Stimulated activated naive CD8-positive, alpha-beta T cell treated with anti-CD3 and anti-CD28 coated beads, Interleukin-15, Interleukin-2, amounts not matched to agents 100 ng/mL and 50 ng/mL, for 24 hours (primary cell): ENCODE measurements around the gene SEMA4D.

Experiments used
- H3K27ac Mint-ChIP-seq: one replicate; pipeline ENCODE4 v1.8.0; 2021; ENCODE audit warnings: mild to moderate bottlenecking, mixed read lengths
- H3K27me3 Mint-ChIP-seq: one replicate; pipeline ENCODE4 v1.8.0; 2021; ENCODE audit warnings: mixed read lengths
- H3K36me3 Mint-ChIP-seq: one replicate; pipeline ENCODE4 v1.8.0; 2021; ENCODE audit warnings: low read depth, mixed read lengths
- H3K4me1 Mint-ChIP-seq: one replicate; pipeline ENCODE4 v1.8.0; 2021; ENCODE audit warnings: low read depth, mixed read lengths
- H3K4me3 Mint-ChIP-seq: one replicate; pipeline ENCODE4 v1.8.0; 2021; ENCODE audit warnings: mild to moderate bottlenecking, mixed read lengths
- H3K9me3 Mint-ChIP-seq: one replicate; pipeline ENCODE4 v1.8.0; 2021; ENCODE audit warnings: mixed read lengths

The SEMA4D gene

GRCh38 chr9:89500008-89500407 is 2.1 kb upstream of the SEMA4D start:
- H3K4me3 Mint-ChIP-seq = no peak overlapping the region
- H3K36me3 Mint-ChIP-seq = peaks cover 11% of the 10 kb centered on the region
- H3K4me1 Mint-ChIP-seq = peaks cover 75% of the 10 kb centered on the region
- H3K9me3 Mint-ChIP-seq = no peaks in the 10 kb centered on the region
- no peak overlapping the region for H3K27ac Mint-ChIP-seq
- H3K27me3 Mint-ChIP-seq = no peaks in the 10 kb centered on the region

- H3K27ac Mint-ChIP-seq = peak overlapping the region; percentile 96
- H3K27me3 Mint-ChIP-seq = no peaks in the 10 kb centered on the region
- H3K36me3 Mint-ChIP-seq = peaks cover 20% of the 10 kb centered on the region
- no peaks in the 10 kb centered on the region for H3K9me3 Mint-ChIP-seq
- peaks cover 85% of the 10 kb centered on the region for H3K4me1 Mint-ChIP-seq
- H3K4me3 Mint-ChIP-seq = peak overlapping the region; percentile 77
Observed at GRCh38 chr9:89498852-89499480, 1.1 kb upstream of the SEMA4D start.

- Mint-ChIP-seq H3K4me3 (peak overlapping the region; percentile 92), H3K36me3 (peaks cover 26% of the 10 kb centered on the region), H3K27me3 (no peaks in the 10 kb centered on the region), H3K27ac (peak overlapping the region; percentile 90), H3K9me3 (no peaks in the 10 kb centered on the region), H3K4me1 (peaks cover 88% of the 10 kb centered on the region)
Observed at GRCh38 chr9:89497257-89497963, 503 bp downstream of the SEMA4D start.

DNA sequence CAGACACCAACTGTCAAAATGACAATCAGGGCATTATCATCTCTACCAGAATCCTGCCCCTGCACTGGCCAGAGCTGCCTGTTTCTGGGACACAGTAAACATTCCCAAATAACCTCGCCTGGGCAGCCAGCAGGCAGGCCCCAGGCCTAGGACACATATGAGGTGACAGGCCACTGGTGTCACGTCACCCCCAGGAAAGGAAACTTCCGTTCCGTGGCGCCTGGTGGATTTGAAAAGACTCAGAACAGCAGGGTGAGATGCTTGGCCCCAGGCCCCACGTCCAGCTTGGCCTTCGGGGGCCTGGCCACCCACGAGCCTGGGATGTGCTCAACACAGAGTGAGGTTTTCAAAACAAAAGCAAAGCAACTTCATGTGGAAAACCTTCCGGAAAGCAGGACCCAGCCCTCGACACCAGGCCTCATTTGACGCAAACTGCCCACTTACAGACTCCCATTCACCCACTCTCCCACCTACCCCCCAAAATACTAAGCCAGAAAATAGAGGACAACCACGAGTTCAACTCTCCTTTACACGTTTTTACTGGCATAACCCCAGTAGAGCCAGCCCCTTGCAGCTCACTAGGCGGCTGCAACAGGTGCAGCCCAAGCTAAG is 1.2 kb downstream of the SEMA4D start:
- H3K4me3 Mint-ChIP-seq = peak overlapping the region; percentile 92
- H3K9me3 Mint-ChIP-seq = no peaks in the 10 kb centered on the region
- H3K36me3 Mint-ChIP-seq = peaks cover 32% of the 10 kb centered on the region
- H3K4me1 Mint-ChIP-seq = peaks cover 88% of the 10 kb centered on the region
- peak overlapping the region; percentile 90 for H3K27ac Mint-ChIP-seq
- no peaks in the 10 kb centered on the region for H3K27me3 Mint-ChIP-seq

DNA sequence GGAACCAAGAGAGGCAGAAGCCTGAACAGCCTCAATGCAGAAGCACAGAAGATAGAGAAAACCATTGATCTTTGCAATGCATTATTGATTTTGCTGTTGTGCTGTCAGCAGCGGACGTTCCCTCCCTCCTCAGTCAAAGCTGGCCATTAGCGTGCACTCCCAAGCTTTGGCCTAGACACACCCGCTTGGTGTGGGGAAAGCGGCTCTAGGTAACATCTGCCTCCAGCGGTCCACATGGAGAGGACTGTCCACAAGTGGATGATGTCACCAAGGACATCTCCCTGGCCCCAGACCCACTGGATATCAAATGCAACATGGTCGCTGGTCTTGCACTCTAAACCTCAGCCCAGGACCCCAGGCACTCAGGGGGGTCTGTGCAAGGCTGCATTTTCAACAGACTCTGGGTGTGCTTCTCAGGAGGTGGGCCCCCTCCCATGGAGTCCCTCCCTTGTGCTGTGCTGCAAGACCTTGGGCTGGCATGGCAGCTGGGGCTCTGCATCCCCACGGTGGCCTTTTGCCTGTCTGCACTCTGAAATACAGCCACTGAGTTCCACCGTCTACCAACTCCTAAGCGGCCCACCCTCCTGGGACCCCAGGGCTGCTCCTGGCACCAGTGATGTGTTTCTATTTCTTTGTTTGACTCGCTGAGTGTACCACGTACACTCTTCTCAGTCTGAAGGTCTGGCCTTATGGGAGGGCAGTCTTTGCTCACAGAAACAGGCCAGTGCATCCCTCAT is 1.9 kb downstream of the SEMA4D start:
- Mint-ChIP-seq H3K4me3 (peak overlapping the region; percentile 92), H3K27ac (peak overlapping the region; percentile 90), H3K36me3 (peaks cover 36% of the 10 kb centered on the region), H3K27me3 (no peaks in the 10 kb centered on the region), H3K9me3 (no peaks in the 10 kb centered on the region), H3K4me1 (peaks cover 88% of the 10 kb centered on the region)

- Mint-ChIP-seq H3K9me3 (no peaks in the 10 kb centered on the region), H3K27me3 (no peaks in the 10 kb centered on the region), H3K4me1 (peaks cover 90% of the 10 kb centered on the region), H3K4me3 (peak overlapping the region; percentile 92), H3K27ac (peak overlapping the region; percentile 75), H3K36me3 (peaks cover 50% of the 10 kb centered on the region)
Observed at GRCh38 chr9:89494199-89494598, 3.7 kb downstream of the SEMA4D start.

- peaks cover 54% of the 10 kb centered on the region for H3K36me3 Mint-ChIP-seq
- peak overlapping the region; percentile 92 for H3K4me3 Mint-ChIP-seq
- H3K9me3 Mint-ChIP-seq = no peaks in the 10 kb centered on the region
- no peaks in the 10 kb centered on the region for H3K27me3 Mint-ChIP-seq
- H3K4me1 Mint-ChIP-seq = peaks cover 90% of the 10 kb centered on the region
- H3K27ac Mint-ChIP-seq = peak overlapping the region; percentile 27
Observed at GRCh38 chr9:89493671-89494070, 4.2 kb downstream of the SEMA4D start.

DNA sequence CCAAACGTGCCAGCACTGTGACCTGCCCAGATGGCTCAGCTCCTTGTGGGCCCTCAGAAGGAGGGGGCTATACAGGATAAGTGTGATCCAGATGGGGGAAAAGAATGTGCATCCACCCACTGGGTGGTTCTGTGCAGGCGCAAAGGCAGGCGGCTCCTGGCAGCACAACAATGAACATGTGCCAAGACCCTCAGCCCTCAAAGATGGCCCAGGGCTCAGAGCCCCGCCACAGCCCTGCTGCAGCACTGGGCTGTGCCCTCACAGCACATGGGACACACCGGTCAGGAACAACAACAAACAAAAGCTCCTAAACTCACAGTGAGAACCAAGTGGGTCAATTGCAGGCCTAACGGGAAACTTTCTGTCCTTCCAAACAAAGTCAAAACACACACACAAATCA is 4.7 kb downstream of the SEMA4D start:
- Mint-ChIP-seq H3K4me1 (peaks cover 90% of the 10 kb centered on the region), H3K9me3 (no peaks in the 10 kb centered on the region), H3K27ac (peak overlapping the region; percentile 27), H3K4me3 (peak overlapping the region; percentile 92), H3K36me3 (peaks cover 56% of the 10 kb centered on the region), H3K27me3 (no peaks in the 10 kb centered on the region)

GRCh38 chr9:89492586-89492985 is 5.3 kb downstream of the SEMA4D start:
- Mint-ChIP-seq H3K9me3 (no peaks in the 10 kb centered on the region), H3K4me1 (peaks cover 94% of the 10 kb centered on the region), H3K27me3 (no peaks in the 10 kb centered on the region), H3K27ac (peak overlapping the region; percentile 77), H3K36me3 (peaks cover 62% of the 10 kb centered on the region), H3K4me3 (peak overlapping the region; percentile 66)

- H3K4me3 Mint-ChIP-seq = peak overlapping the region; percentile 66
- no peaks in the 10 kb centered on the region for H3K27me3 Mint-ChIP-seq
- peak overlapping the region; percentile 77 for H3K27ac Mint-ChIP-seq
- no peaks in the 10 kb centered on the region for H3K9me3 Mint-ChIP-seq
- H3K4me1 Mint-ChIP-seq = peaks cover 99% of the 10 kb centered on the region
- peaks cover 62% of the 10 kb centered on the region for H3K36me3 Mint-ChIP-seq
Observed at GRCh38 chr9:89491694-89492093, 6.2 kb downstream of the SEMA4D start.

DNA sequence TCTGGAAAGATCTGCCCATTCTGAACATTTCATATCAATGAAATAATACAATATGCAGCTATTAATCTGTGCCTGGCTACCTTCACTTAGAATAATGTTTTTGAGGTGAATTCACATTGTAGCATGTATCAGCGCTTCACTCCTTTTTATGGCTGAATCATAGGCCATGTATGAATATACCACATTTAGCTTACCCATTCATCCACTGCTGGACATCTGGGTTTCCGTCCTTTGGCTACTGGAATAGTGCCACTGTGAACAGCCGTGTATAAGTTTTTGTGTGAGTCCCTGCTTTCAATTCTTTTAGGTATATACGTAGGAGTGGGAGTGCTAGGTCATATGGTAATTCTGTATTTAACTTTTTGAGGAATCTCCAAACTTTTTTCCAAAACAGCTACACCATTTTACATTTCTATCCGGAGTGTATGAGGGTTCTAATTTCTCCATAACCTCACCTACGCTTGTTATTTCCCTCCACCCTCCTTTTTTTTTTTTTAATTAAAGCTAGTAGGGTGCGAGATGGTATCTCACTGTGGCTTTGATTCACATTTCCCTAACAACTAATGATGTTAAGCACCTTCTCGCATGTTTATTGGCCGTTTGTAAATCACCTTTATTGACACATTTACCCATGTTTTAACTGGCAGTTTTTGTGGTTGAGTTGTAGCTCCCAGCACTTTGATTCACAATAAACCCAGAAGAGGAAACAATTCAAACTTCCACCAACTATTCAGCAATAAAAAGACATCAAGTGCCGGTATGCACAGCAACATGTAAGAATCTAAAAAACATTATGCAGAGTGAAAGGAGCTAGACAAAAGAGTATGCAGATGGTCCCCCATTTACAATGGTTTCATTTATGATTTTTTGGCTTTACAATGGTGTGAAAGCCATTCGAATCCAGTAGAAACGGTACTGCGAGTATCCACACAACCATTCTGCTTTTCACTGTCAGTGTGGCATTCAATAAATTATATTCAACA is 8.1 kb downstream of the SEMA4D start:
- H3K4me1 Mint-ChIP-seq = peaks cover 98% of the 10 kb centered on the region
- peak overlapping the region; percentile 94 for H3K27ac Mint-ChIP-seq
- no peaks in the 10 kb centered on the region for H3K9me3 Mint-ChIP-seq
- no peaks in the 10 kb centered on the region for H3K27me3 Mint-ChIP-seq
- H3K36me3 Mint-ChIP-seq = peaks cover 62% of the 10 kb centered on the region
- peak overlapping the region; percentile 71 for H3K4me3 Mint-ChIP-seq

DNA sequence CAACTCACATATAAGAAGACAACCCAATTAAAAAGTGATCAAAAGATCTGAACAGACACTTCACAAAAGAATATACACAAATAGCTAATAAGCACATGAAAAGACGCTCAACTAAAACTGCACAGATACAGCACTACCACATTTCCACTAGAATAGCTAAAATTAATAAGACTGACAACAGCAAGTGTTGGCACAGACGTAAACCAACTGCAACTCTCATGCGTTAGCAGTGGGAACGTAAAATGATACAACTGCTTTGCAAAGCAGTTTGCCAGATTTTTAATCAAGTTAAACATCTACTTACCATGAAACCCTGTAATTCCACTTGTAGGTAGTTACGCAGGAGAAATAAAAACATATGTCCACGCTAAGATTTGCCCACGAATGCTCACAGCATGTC is 9.0 kb downstream of the SEMA4D start:
- Mint-ChIP-seq H3K27me3 (no peaks in the 10 kb centered on the region), H3K27ac (peak overlapping the region; percentile 94)

GRCh38 chr9:89488131-89488530 is 9.8 kb downstream of the SEMA4D start:
- H3K4me3 Mint-ChIP-seq = no peak overlapping the region
- no peaks in the 10 kb centered on the region for H3K9me3 Mint-ChIP-seq
- H3K27me3 Mint-ChIP-seq = no peaks in the 10 kb centered on the region
- peak overlapping the region; percentile 60 for H3K27ac Mint-ChIP-seq
- peaks cover 97% of the 10 kb centered on the region for H3K4me1 Mint-ChIP-seq
- H3K36me3 Mint-ChIP-seq = peaks cover 60% of the 10 kb centered on the region

More for the DNA sequence above, 9.0 kb downstream of the SEMA4D start:
- Mint-ChIP-seq H3K9me3 (no peaks in the 10 kb centered on the region), H3K36me3 (peaks cover 61% of the 10 kb centered on the region), H3K4me1 (peaks cover 98% of the 10 kb centered on the region), H3K4me3 (peak overlapping the region; percentile 6)

DNA sequence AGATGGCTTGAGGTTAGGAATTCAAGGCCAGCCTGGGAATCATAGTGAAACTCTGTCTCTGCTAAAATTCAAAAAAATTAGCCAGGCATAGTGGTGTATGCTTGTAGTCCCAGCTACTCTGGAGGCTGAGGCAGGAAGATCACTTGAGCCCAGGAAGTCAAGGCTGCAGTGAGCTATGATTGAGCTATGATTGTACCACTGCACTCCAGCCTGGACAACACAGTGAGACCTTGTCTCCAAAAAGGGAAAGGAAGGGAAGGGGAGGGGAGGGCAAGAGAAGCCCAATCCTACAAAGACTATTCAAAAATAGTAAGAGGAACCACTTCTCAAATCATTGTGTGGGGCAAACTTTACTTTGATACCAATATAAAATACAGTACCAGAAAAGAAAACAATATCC is 11.2 kb downstream of the SEMA4D start:
- no peak overlapping the region for H3K4me3 Mint-ChIP-seq
- H3K27me3 Mint-ChIP-seq = no peaks in the 10 kb centered on the region
- peak overlapping the region; percentile 92 for H3K27ac Mint-ChIP-seq
- H3K4me1 Mint-ChIP-seq = peaks cover 97% of the 10 kb centered on the region
- H3K36me3 Mint-ChIP-seq = peaks cover 49% of the 10 kb centered on the region
- no peaks in the 10 kb centered on the region for H3K9me3 Mint-ChIP-seq
